Ishikawa (cell line): Measurements from ENCODE around the gene ATP2A3.
A peak's percentile ranks its signal among the peaks of the same experiment; 100 is the strongest.

Experiments
- CEBPB ChIP-seq: IDR thresholded peaks from 2 replicates; pipeline ENCODE4 v1.6.1; 2012
- CREB1 ChIP-seq: IDR thresholded peaks from 2 replicates; pipeline ENCODE4 v1.6.1; 2012; ENCODE audit warnings: low read depth
- EGR1 ChIP-seq: IDR thresholded peaks from 2 replicates; pipeline ENCODE4 v1.6.1; 2012
- EP300 ChIP-seq: IDR thresholded peaks from 2 replicates; pipeline ENCODE4 v1.6.1; 2012; ENCODE audit warnings: borderline replicate concordance
- FOXM1 ChIP-seq: IDR thresholded peaks from 2 replicates; pipeline ENCODE4 v1.6.1; 2012; ENCODE audit warnings: low read depth, borderline replicate concordance
- MAX ChIP-seq: IDR thresholded peaks from 2 replicates; pipeline ENCODE4 v1.6.1; 2012
- NFIC ChIP-seq: IDR thresholded peaks from 2 replicates; pipeline ENCODE4 v1.6.1; 2012
- RAD21 ChIP-seq: IDR thresholded peaks from 2 replicates; pipeline ENCODE4 v1.6.1; 2012; ENCODE audit warnings: low read depth
- REST ChIP-seq: IDR thresholded peaks from 2 replicates; pipeline ENCODE4 v1.6.1; 2012; ENCODE audit warnings: low read depth, mild to moderate bottlenecking
- TAF1 ChIP-seq: IDR thresholded peaks from 2 replicates; pipeline ENCODE4 v1.6.1; 2012; ENCODE audit warnings: low read depth, mild to moderate bottlenecking
- TCF12 ChIP-seq: IDR thresholded peaks from 2 replicates; pipeline ENCODE4 v1.6.1; 2012; ENCODE audit warnings: low read depth
- TEAD4 ChIP-seq: IDR thresholded peaks from 2 replicates; pipeline ENCODE4 v1.6.1; 2012
- USF1 ChIP-seq: IDR thresholded peaks from 2 replicates; pipeline ENCODE4 v1.6.1; 2012
- YY1 ChIP-seq: IDR thresholded peaks from 2 replicates; pipeline ENCODE4 v1.6.1; 2012; ENCODE audit warnings: low read depth
- ZBTB7A ChIP-seq: IDR thresholded peaks from 2 replicates; pipeline ENCODE4 v1.6.1; 2012; ENCODE audit warnings: low read depth

Gene ATP2A3

GRCh38 chr17:3964203-3965117, at the start of gene ATP2A3:
ATP2A3 (minus strand) TSS chr17:3964437; CDS start chr17:3964291, 146 bp downstream.
- TF ChIP-seq RAD21 (no peak), NFIC (no peak), USF1 (no peak), EGR1 (no peak), ZBTB7A (peak; percentile 87), TCF12 (no peak), MAX (peak; percentile 51), YY1 (no peak), TAF1 (peak; percentile 29; the same call in 1 of the 2 replicates), EP300 (no peak)

- no peak for TF ChIP-seq EP300
- TF ChIP-seq CREB1: no peak
- no peak for TF ChIP-seq RAD21
- TF ChIP-seq REST: no peak
- no peak for TF ChIP-seq CEBPB
- TF ChIP-seq ZBTB7A: no peak
- no peak for TF ChIP-seq FOXM1
- TF ChIP-seq TCF12: no peak
- no peak for TF ChIP-seq TEAD4
- no peak for TF ChIP-seq NFIC
- no peak for TF ChIP-seq EGR1
- no peak for TF ChIP-seq TAF1
- no peak for TF ChIP-seq YY1
Measured at GRCh38 chr17:4010754-4011153, 46.5 kb upstream of the ATP2A3 start.

- TF ChIP-seq REST: no peak
- TF ChIP-seq EP300: no peak
- TF ChIP-seq TAF1: no peak
- no peak for TF ChIP-seq TCF12
- no peak for TF ChIP-seq CEBPB
- TF ChIP-seq EGR1: no peak
- TF ChIP-seq YY1: no peak
- TF ChIP-seq MAX: no peak
- no peak for TF ChIP-seq NFIC
- no peak for TF ChIP-seq USF1
- no peak for TF ChIP-seq CREB1
- no peak for TF ChIP-seq ZBTB7A
- TF ChIP-seq TEAD4: no peak
- TF ChIP-seq FOXM1: no peak
Measured at GRCh38 chr17:4009186-4009785, 45.0 kb upstream of the ATP2A3 start.

GRCh38 chr17:4008441-4009185, 44.4 kb upstream of the ATP2A3 start:
- TF ChIP-seq RAD21 (no peak), TEAD4 (no peak), REST (no peak), NFIC (no peak), CEBPB (no peak), TAF1 (no peak), EP300 (no peak), USF1 (no peak), YY1 (no peak), CREB1 (no peak), FOXM1 (no peak), EGR1 (no peak), MAX (no peak), TCF12 (no peak), ZBTB7A (no peak)
